OCI-LY7 (cell line): ENCODE results near the gene NPB. TPM values are rescaled to one million over a fixed set of nuclear protein-coding genes. Genes with fewer than 3 reads are reported as not detected.
A peak's percentile ranks its signal among the peaks of the same experiment; 100 is the strongest.

ENCODE experiments used
- BruUV-seq: library from RNA; stranded (reverse); fragments of 400-500 nt; replicated peaks from 2 replicates; lab custom pipeline; 2021; lab: Mats Ljungman, UMichigan
- CTCF ChIA-PET: fragments of 300-600 bp; sonication (Branson Sonifier 250); formaldehyde crosslinking; loops from one replicate; lab custom pipeline; 2022; ENCODE audit warnings: antibody characterized with exemption; ENCODE audit not compliant: unreplicated experiment; lab: Charles Lee
- POLR2A ChIA-PET: fragments of 300-600 bp; sonication (Branson Sonifier 250); formaldehyde crosslinking; loops from one replicate; lab custom pipeline; 2022; ENCODE audit warnings: antibody characterized with exemption; lab: Charles Lee
- DNase-seq: peaks from one replicate; pipeline ENCODE4 v3.0.0-alpha.2; 2015; ENCODE audit warnings: low spot score
- H2AFZ ChIP-seq: fragments of 200-600 bp; sonication (generic), shearing (Covaris generic); 2 replicates; pipeline ENCODE4 v1.6.1; 2014; ENCODE audit warnings: mild to moderate bottlenecking, antibody characterized with exemption, low read length, moderate library complexity
- H3K27ac ChIP-seq: fragments of 200-600 bp; sonication (generic); 2 replicates; pipeline ENCODE4 v1.5.1; 2014; ENCODE audit warnings: mixed run types, low read depth, mild to moderate bottlenecking, moderate library complexity, low read length, inconsistent platforms; ENCODE audit not compliant: poor library complexity, severe bottlenecking
- H3K36me3 ChIP-seq: fragments of 200-600 bp; sonication (generic); 2 replicates; pipeline ENCODE4 v1.6.1; 2014; ENCODE audit warnings: mild to moderate bottlenecking, antibody characterized with exemption, low read length, moderate library complexity, mixed read lengths; ENCODE audit not compliant: insufficient read depth
- H3K4me1 ChIP-seq: fragments of 200-600 bp; sonication (generic); 2 replicates; pipeline ENCODE4 v1.5.1; 2014; ENCODE audit warnings: mild to moderate bottlenecking, low read length; ENCODE audit not compliant: insufficient read depth, poor library complexity, severe bottlenecking
- H3K4me2 ChIP-seq: fragments of 200-600 bp; sonication (generic); 2 replicates; pipeline ENCODE4 v1.6.1; 2014; ENCODE audit warnings: mild to moderate bottlenecking, low read length
- H3K4me3 ChIP-seq: fragments of 200-600 bp; sonication (generic); 2 replicates; pipeline ENCODE4 v1.5.1; 2014; ENCODE audit warnings: mild to moderate bottlenecking, low read depth, low read length; ENCODE audit not compliant: poor library complexity, severe bottlenecking
- H3K79me2 ChIP-seq: fragments of 200-600 bp; sonication (generic); 2 replicates; pipeline ENCODE4 v1.6.1; 2016; ENCODE audit warnings: low read depth, mild to moderate bottlenecking, low read length, moderate library complexity, mixed read lengths; ENCODE audit not compliant: insufficient read depth
- H3K9me2 ChIP-seq: fragments of 200-600 bp; sonication (generic); 2 replicates; pipeline ENCODE4 v1.6.1; 2016; ENCODE audit warnings: mild to moderate bottlenecking, low read length, mixed read lengths; ENCODE audit not compliant: insufficient read depth
- H3K9me3 ChIP-seq: fragments of 200-600 bp; sonication (generic); 2 replicates; pipeline ENCODE4 v1.6.1; 2014; ENCODE audit warnings: mild to moderate bottlenecking, mixed run types, low read length, mixed read lengths
- H4K20me1 ChIP-seq: fragments of 200-600 bp; sonication (generic); 2 replicates; pipeline ENCODE4 v1.6.1; 2014; ENCODE audit warnings: mild to moderate bottlenecking, antibody characterized with exemption, low read length, moderate library complexity, mixed read lengths; ENCODE audit not compliant: insufficient read depth
- EZH2phosphoT487 ChIP-seq: fragments of 200-600 bp; sonication (generic); IDR thresholded peaks from 2 replicates; pipeline ENCODE4 v1.6.1; 2018; ENCODE audit warnings: low read depth, borderline replicate concordance, mild to moderate bottlenecking, mixed run types, antibody characterized with exemption, low read length, moderate library complexity, mixed read lengths
- intact Hi-C: fragments of 100-400 bp; cut with micrococcal nuclease; formaldehyde crosslinking; loops from one replicate; pipeline ENCODE4 v1.10.0; 2022; ENCODE audit not compliant: unreplicated experiment
- total RNA-seq, 2 experiments: library from RNA; depleted of rRNA in 1 of 2; stranded (reverse); fragments of >200 nt in 1 of 2; shearing (Covaris generic) in 1 of 2; gene quantifications; 2 replicates each; pipeline ENCODE4 v1.2.3, GENCODE V29; 2014 to 2022
- TF ChIP-seq, protein P1 (sequence below): fragments of 200-600 bp; sonication (generic); conservative IDR thresholded peaks from 2 replicates; pipeline ENCODE4 v1.5.1; 2014; ENCODE audit warnings: mild to moderate bottlenecking, antibody characterized with exemption, low read length, moderate library complexity, mixed read lengths

Gene NPB
- total RNA-seq, 2 experiments from 2014 or later: 2.8 to 3.2 TPM

DNA sequence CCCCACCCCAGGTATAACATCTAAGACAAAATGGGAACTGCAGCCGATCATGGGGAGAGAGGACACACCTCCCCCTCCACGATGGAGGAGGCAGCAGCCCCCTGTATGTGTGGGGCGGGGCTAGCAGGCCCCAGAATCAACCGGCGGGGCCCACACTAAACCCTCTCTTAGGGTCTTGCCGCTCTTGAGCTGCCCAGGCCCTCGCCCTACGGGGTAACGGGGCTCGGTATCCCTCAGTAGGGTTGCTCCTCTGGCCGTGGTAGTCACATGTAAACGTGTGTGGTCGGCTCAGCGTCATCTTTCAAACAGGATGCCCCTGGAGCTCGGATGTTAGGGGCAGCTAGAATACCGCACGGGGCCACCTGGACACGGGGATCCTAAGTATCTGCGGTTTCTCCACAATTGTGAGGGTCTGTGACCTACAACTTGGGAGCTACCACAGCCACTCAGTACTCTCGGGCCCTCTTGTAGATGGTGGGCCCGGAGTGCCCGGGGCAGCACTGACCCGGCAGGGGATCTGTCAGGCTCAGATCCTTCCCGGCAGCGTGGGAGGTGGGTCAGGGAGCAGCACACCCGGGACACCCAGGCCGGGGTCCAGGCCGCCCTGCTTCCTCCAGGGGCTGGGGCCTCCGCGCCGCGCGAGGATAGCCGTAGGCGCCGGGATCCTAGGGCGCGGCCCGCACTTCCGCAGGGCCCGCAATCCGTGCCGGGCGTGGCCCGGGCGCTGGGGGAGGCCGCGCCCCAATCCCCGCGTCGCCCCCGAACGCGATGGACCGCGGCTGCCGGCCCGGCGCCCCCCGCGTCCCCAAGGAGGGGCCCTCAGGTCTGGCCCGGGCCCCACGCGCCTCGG is 31.7 kb upstream of the NPB start:
- Histone ChIP-seq H2AFZ (no peak overlapping the region), H3K9me3 (no peaks in the 10 kb centered on the region), H3K9me2 (no peaks in the 10 kb centered on the region), H3K4me3 (peak overlapping the region; percentile 97), H3K27ac (peak overlapping the region; percentile 85), H4K20me1 (no peaks in the 10 kb centered on the region), H3K36me3 (peaks cover 54% of the 10 kb centered on the region), H3K4me1 (peaks cover 68% of the 10 kb centered on the region), H3K4me2 (peak overlapping the region; percentile 98), H3K79me2 (peaks cover 31% of the 10 kb centered on the region)
- CTCF ChIA-PET: interaction anchor here (1.2 kb wide), 1 partner anchor 58 kb away, joined by 4 read pairs; no protein-coding TSS in a partner anchor
- DNase-seq: peak; percentile 76
- TF ChIP-seq, protein P1, sequence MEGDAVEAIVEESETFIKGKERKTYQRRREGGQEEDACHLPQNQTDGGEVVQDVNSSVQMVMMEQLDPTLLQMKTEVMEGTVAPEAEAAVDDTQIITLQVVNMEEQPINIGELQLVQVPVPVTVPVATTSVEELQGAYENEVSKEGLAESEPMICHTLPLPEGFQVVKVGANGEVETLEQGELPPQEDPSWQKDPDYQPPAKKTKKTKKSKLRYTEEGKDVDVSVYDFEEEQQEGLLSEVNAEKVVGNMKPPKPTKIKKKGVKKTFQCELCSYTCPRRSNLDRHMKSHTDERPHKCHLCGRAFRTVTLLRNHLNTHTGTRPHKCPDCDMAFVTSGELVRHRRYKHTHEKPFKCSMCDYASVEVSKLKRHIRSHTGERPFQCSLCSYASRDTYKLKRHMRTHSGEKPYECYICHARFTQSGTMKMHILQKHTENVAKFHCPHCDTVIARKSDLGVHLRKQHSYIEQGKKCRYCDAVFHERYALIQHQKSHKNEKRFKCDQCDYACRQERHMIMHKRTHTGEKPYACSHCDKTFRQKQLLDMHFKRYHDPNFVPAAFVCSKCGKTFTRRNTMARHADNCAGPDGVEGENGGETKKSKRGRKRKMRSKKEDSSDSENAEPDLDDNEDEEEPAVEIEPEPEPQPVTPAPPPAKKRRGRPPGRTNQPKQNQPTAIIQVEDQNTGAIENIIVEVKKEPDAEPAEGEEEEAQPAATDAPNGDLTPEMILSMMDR: no peak
- no peak for TF ChIP-seq EZH2phosphoT487
- POLR2A ChIA-PET: interaction anchor here (0.9 to 2.2 kb wide), 3 partner anchors 23 to 47 kb away, joined by 4 to 18 read pairs (median 4); no protein-coding TSS in a partner anchor
- BruUV-seq: no TSS peak
- intact Hi-C loops: loop anchor here (2.0 to 5.0 kb wide), 5 partner anchors 20 to 353 kb away; partner anchors contain the start of genes ALYREF, ANAPC11, DCXR and MAFG

DNA sequence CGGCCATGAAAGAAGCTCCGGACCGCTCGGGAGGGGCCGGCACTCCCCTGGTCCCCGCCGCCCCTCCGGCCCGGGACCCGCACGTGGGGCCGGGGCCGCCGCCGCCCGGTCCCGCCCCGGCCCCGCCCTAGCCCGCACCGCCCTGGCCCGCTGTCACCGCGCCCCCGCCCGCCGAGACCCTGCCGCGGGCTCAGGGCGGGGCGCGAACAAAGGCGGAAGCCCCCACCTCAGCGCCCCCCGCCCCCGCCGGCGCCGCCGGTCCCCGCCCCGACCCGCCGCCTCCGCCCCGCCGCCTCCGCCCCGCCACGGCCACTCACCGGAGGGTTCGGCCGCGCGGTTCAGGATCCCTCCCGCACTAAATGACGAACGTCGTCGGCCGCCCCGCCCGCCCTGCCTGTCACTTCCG is 31.1 kb upstream of the NPB start, which contains the start of gene ARHGDIA:
Gene ARHGDIA (minus strand): TSS at position 357 of the 406 bp plus-strand sequence. CDS start 1,407 bp downstream, outside the sequence.
- Histone ChIP-seq H3K4me2 (peak within 1 kb of the TSS; percentile 98), H3K4me3 (peak within 1 kb of the TSS; percentile 97), H3K27ac (peak within 1 kb of the TSS; percentile 85), H3K4me1 (peaks cover 68% of the 10 kb centered on the region), H3K9me3 (no peaks in the 10 kb centered on the region), H3K36me3 (peaks cover 48% of the 10 kb centered on the region), H2AFZ (peak within 1 kb of the TSS; percentile 17; the same call in 1 of the 2 replicates), H4K20me1 (no peaks in the 10 kb centered on the region), H3K9me2 (no peaks in the 10 kb centered on the region), H3K79me2 (peaks cover 31% of the 10 kb centered on the region)
- TF ChIP-seq, protein P1: no peak
- BruUV-seq: no TSS peak
- intact Hi-C loops: loop anchor here (2.0 to 5.0 kb wide), 5 partner anchors 20 to 354 kb away; partner anchors contain the start of genes ALYREF, ANAPC11, DCXR and MAFG
- ChIA-PET POLR2A (interaction anchor here (1.0 to 2.2 kb wide), 2 partner anchors 22 to 42 kb away, joined by 4 to 18 read pairs; no protein-coding TSS in a partner anchor), CTCF (no interaction called here)
- DNase-seq: no peak
